GM12874 (cell line): ENCODE measurements around the gene ALDOA.

Source experiments
- TF ChIP-seq, protein P1 (sequence below): IDR thresholded peaks from 2 replicates; pipeline ENCODE4 v1.5.1; 2011; ENCODE audit warnings: low read depth, mild to moderate bottlenecking, control low read depth, low read length, moderate library complexity; ENCODE audit not compliant: insufficient read depth

Gene ALDOA

GRCh38 chr16:30077656-30078055, 12.1 kb downstream of the ALDOA start:
- TF ChIP-seq, protein P1, sequence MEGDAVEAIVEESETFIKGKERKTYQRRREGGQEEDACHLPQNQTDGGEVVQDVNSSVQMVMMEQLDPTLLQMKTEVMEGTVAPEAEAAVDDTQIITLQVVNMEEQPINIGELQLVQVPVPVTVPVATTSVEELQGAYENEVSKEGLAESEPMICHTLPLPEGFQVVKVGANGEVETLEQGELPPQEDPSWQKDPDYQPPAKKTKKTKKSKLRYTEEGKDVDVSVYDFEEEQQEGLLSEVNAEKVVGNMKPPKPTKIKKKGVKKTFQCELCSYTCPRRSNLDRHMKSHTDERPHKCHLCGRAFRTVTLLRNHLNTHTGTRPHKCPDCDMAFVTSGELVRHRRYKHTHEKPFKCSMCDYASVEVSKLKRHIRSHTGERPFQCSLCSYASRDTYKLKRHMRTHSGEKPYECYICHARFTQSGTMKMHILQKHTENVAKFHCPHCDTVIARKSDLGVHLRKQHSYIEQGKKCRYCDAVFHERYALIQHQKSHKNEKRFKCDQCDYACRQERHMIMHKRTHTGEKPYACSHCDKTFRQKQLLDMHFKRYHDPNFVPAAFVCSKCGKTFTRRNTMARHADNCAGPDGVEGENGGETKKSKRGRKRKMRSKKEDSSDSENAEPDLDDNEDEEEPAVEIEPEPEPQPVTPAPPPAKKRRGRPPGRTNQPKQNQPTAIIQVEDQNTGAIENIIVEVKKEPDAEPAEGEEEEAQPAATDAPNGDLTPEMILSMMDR = no peak

DNA sequence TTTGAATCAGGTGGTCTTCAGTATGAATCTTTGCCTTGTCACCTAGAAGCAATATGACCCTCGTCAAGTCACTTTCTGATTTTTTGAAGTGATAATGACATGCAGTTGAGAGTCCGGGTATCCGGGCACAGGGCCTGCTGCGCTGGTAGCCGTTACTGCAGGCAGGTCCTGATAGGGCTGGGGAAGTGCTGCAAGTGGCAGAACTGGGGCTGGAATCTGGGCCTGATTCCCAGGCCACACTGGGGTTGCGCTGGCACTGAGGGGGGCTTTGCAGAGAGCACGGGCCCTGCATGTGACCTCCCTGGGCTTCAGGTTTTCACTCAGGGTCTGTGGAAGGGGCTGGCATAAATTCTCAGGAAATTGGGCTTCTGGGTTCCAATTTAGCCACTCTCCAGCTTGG, 13.2 kb downstream of the ALDOA start:
- TF ChIP-seq, protein P1 = no peak

DNA sequence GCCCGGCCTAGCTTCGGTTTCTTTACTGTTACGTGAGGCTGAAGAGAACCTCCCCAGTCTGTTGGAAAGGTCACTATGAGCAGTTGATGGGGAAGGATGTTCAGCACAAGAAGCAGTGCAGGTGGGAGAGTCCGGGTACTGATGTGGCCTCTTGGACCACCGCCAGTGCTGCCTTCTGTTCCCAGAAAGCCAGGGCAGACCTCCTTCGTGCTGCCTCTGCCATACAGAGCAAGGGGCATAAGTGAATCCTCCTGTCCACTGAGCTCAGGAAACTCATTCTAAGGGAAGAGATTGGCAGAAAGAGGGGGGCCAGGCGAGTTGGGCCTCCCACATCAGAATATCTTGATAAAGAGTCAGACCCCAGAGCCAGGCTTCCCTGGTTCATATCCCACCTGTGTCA, 13.9 kb downstream of the ALDOA start:
- TF ChIP-seq, protein P1 = no peak

GRCh38 chr16:30082545-30083090, 17.1 kb downstream of the ALDOA start:
- TF ChIP-seq, protein P1 = peak; percentile 25; the same call in 1 of the 2 replicates

- TF ChIP-seq, protein P1 = no peak
Measured at GRCh38 chr16:30083216-30084055, 17.9 kb downstream of the ALDOA start.

- TF ChIP-seq, protein P1 = no peak
Measured at GRCh38 chr16:30084096-30084815, 18.7 kb downstream of the ALDOA start.

DNA sequence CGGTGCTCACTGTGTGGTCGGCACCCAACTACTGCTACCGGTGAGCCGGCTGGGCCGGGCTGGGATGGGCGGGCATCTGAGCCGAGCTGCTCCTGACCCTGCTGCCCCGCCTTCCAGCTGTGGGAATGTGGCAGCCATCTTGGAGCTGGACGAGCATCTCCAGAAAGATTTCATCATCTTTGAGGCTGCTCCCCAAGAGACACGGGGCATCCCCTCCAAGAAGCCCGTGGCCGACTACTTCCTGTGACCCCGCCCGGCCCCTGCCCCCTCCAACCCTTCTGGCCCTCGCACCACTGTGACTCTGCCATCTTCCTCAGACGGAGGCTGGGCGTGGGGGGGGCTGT, 19.2 kb downstream of the ALDOA start:
- TF ChIP-seq, protein P1 = no peak
